GM19035 (cell line): ENCODE results near the gene CABP7.

ENCODE experiments used
- ATAC-seq: cut with Tn5 transposase; IDR thresholded peaks from one replicate; pipeline ENCODE4 v1.9.1; 2021; ENCODE audit not compliant: unreplicated experiment

The CABP7 gene

GRCh38 chr22:29769723-29770321 lies 50.0 kb downstream of the CABP7 start:
- ATAC-seq = no peak

GRCh38 chr22:29772170-29772641 lies 52.4 kb downstream of the CABP7 start:
- no peak for ATAC-seq

GRCh38 chr22:29773233-29773632 lies 53.4 kb downstream of the CABP7 start:
- no peak for ATAC-seq

- no peak for ATAC-seq
These were observed 60.4 kb downstream of the CABP7 start for GRCh38 chr22:29780220-29780619.

GRCh38 chr22:29780748-29781676 lies 61.2 kb downstream of the CABP7 start:
- no peak for ATAC-seq
